Subcutaneous abdominal adipose tissue (tissue), 5 donors: ENCODE data around the gene CSNK1A1.

Experiments
- H3K27ac ChIP-seq: one replicate; pipeline ENCODE4 v1.7.0; 2013; ENCODE audit warnings: low read depth, mild to moderate bottlenecking, inconsistent platforms, low read length, moderate library complexity
- H3K27me3 ChIP-seq, 5 donors: one replicate each; pipeline ENCODE4 v1.7.0; 2013; ENCODE audit warnings: low read length in 5 of 5, inconsistent platforms in 1 of 5; ENCODE audit not compliant: control insufficient read depth in 5 of 5, insufficient read depth in 4 of 5
- H3K36me3 ChIP-seq, 5 donors: one replicate each; pipeline ENCODE4 v1.7.0; 2013; ENCODE audit warnings: low read length in 5 of 5; ENCODE audit not compliant: control insufficient read depth in 5 of 5, insufficient read depth in 5 of 5
- H3K4me1 ChIP-seq, 5 donors: one replicate each; pipeline ENCODE4 v1.7.0; 2013; ENCODE audit warnings: low read length in 5 of 5, mild to moderate bottlenecking in 3 of 5, moderate library complexity in 1 of 5; ENCODE audit not compliant: control insufficient read depth in 5 of 5, insufficient read depth in 5 of 5
- H3K4me3 ChIP-seq, 5 donors: one replicate each; pipeline ENCODE4 v1.7.0; 2013; ENCODE audit warnings: low read length in 5 of 5, low read depth in 1 of 5
- H3K9ac ChIP-seq, 5 donors: one replicate each; pipeline ENCODE4 v1.7.0; 2013; ENCODE audit warnings: low read length in 5 of 5, mild to moderate bottlenecking in 4 of 5, moderate library complexity in 3 of 5
- H3K9me3 ChIP-seq, 5 donors: one replicate each; pipeline ENCODE4 v1.7.0; 2013; ENCODE audit warnings: low read length in 5 of 5; ENCODE audit not compliant: control insufficient read depth in 5 of 5
- donor health status: healthy.
- donor health status: healthy.
- donor health status: healthy.
- donor health status: healthy.
- donor health status: healthy.

Gene CSNK1A1

GRCh38 chr5:149497357-149497756 lies 53.9 kb downstream of the CSNK1A1 start:
- Histone ChIP-seq H3K27ac (peak overlapping the region; percentile 68), H3K4me3 (no peak overlapping the region), H3K9ac (peak overlapping the region in 2 of 5 donors; percentile 35 to 40), H3K4me1 (peaks cover 0 to 4% (median 3%) of the 10 kb centered on the region in 5 donors), H3K27me3 (no peaks in the 10 kb centered on the region), H3K9me3 (no peaks in the 10 kb centered on the region), H3K36me3 (peaks cover 35 to 59% (median 38%) of the 10 kb centered on the region in 5 donors)

GRCh38 chr5:149496917-149497316 lies 54.3 kb downstream of the CSNK1A1 start:
- H3K36me3 ChIP-seq: peaks cover 35 to 59% (median 38%) of the 10 kb centered on the region in 5 donors
- peak overlapping the region in 2 of 5 donors; percentile 35 to 40 for H3K9ac ChIP-seq
- no peaks in the 10 kb centered on the region for H3K9me3 ChIP-seq
- H3K4me1 ChIP-seq: peaks cover 0 to 4% (median 3%) of the 10 kb centered on the region in 5 donors
- H3K27me3 ChIP-seq: no peaks in the 10 kb centered on the region
- no peak overlapping the region for H3K4me3 ChIP-seq
- peak overlapping the region; percentile 68 for H3K27ac ChIP-seq

- H3K36me3 ChIP-seq: peaks cover 32 to 56% (median 35%) of the 10 kb centered on the region in 5 donors
- no peak overlapping the region for H3K4me3 ChIP-seq
- H3K9me3 ChIP-seq: no peaks in the 10 kb centered on the region
- H3K9ac ChIP-seq: no peak overlapping the region
- peaks cover 0 to 4% (median 3%) of the 10 kb centered on the region in 5 donors for H3K4me1 ChIP-seq
- no peak overlapping the region for H3K27ac ChIP-seq
- H3K27me3 ChIP-seq: no peaks in the 10 kb centered on the region
Measured at GRCh38 chr5:149496166-149496565, 55.1 kb downstream of the CSNK1A1 start.

- H3K27ac ChIP-seq: no peak overlapping the region
- H3K9ac ChIP-seq: no peak overlapping the region
- peaks cover 27 to 51% (median 30%) of the 10 kb centered on the region in 5 donors for H3K36me3 ChIP-seq
- no peak overlapping the region for H3K4me3 ChIP-seq
- H3K27me3 ChIP-seq: no peaks in the 10 kb centered on the region
- peaks cover 0 to 4% (median 3%) of the 10 kb centered on the region in 5 donors for H3K4me1 ChIP-seq
- no peaks in the 10 kb centered on the region for H3K9me3 ChIP-seq
Measured at GRCh38 chr5:149495673-149496072, 55.6 kb downstream of the CSNK1A1 start.

GRCh38 chr5:149493316-149493715 lies 57.9 kb downstream of the CSNK1A1 start:
- H3K27ac ChIP-seq: no peak overlapping the region

GRCh38 chr5:149492781-149493180 lies 58.5 kb downstream of the CSNK1A1 start:
- no peak overlapping the region for H3K9ac ChIP-seq
- H3K4me3 ChIP-seq: no peak overlapping the region
- no peaks in the 10 kb centered on the region for H3K27me3 ChIP-seq
- peaks cover 0 to 18% (median 13%) of the 10 kb centered on the region in 5 donors for H3K4me1 ChIP-seq
- H3K36me3 ChIP-seq: peaks cover 14 to 30% (median 18%) of the 10 kb centered on the region in 5 donors
- H3K9me3 ChIP-seq: no peaks in the 10 kb centered on the region
- peak overlapping the region; percentile 14 for H3K27ac ChIP-seq

More at GRCh38 chr5:149493316-149493715, 57.9 kb downstream of the CSNK1A1 start:
- Histone ChIP-seq H3K4me1 (peaks cover 0 to 18% (median 13%) of the 10 kb centered on the region in 5 donors), H3K27me3 (no peaks in the 10 kb centered on the region), H3K36me3 (peaks cover 15 to 35% (median 18%) of the 10 kb centered on the region in 5 donors), H3K9ac (no peak overlapping the region), H3K4me3 (no peak overlapping the region), H3K9me3 (no peaks in the 10 kb centered on the region)

GRCh38 chr5:149490599-149491485 lies 60.4 kb downstream of the CSNK1A1 start:
- H3K9me3 ChIP-seq: no peaks in the 10 kb centered on the region
- no peak overlapping the region for H3K27ac ChIP-seq
- peaks cover 7 to 23% (median 10%) of the 10 kb centered on the region in 5 donors for H3K36me3 ChIP-seq
- no peak overlapping the region for H3K4me3 ChIP-seq
- no peaks in the 10 kb centered on the region for H3K27me3 ChIP-seq
- no peak overlapping the region for H3K9ac ChIP-seq
- peaks cover 5 to 30% (median 22%) of the 10 kb centered on the region in 5 donors for H3K4me1 ChIP-seq

GRCh38 chr5:149489605-149490037 lies 61.6 kb downstream of the CSNK1A1 start:
- Histone ChIP-seq H3K4me1 (peaks cover 8 to 39% (median 29%) of the 10 kb centered on the region in 5 donors), H3K4me3 (peak overlapping the region in 1 of 5 donors; percentile 22), H3K36me3 (peaks cover 5 to 16% (median 9%) of the 10 kb centered on the region in 5 donors), H3K27me3 (no peaks in the 10 kb centered on the region), H3K9ac (no peak overlapping the region), H3K9me3 (no peaks in the 10 kb centered on the region), H3K27ac (no peak overlapping the region)

GRCh38 chr5:149488645-149489306 lies 62.5 kb downstream of the CSNK1A1 start:
- no peak overlapping the region for H3K9ac ChIP-seq
- no peak overlapping the region for H3K4me3 ChIP-seq
- H3K4me1 ChIP-seq: peaks cover 8 to 39% (median 29%) of the 10 kb centered on the region in 5 donors
- peaks cover 0 to 8% (median 2%) of the 10 kb centered on the region in 5 donors for H3K36me3 ChIP-seq
- no peak overlapping the region for H3K27ac ChIP-seq
- H3K9me3 ChIP-seq: no peaks in the 10 kb centered on the region
- no peaks in the 10 kb centered on the region for H3K27me3 ChIP-seq

GRCh38 chr5:149487672-149488071 lies 63.6 kb downstream of the CSNK1A1 start:
- H3K27ac ChIP-seq: no peak overlapping the region
- H3K4me1 ChIP-seq: peaks cover 11 to 45% (median 29%) of the 10 kb centered on the region in 5 donors

More at GRCh38 chr5:149487672-149488071, 63.6 kb downstream of the CSNK1A1 start:
- Histone ChIP-seq H3K9ac (no peak overlapping the region), H3K4me3 (no peak overlapping the region), H3K27me3 (no peaks in the 10 kb centered on the region), H3K36me3 (no peaks in the 10 kb centered on the region), H3K9me3 (no peaks in the 10 kb centered on the region)
